NCI-H1417 (cell line): Measurements from ENCODE around the gene VAX1.
A peak's percentile ranks its signal among the peaks of the same experiment; 100 is the strongest.
"Not testable (repeated sequence)": the region's sequence is repeated elsewhere in the genome, so short reads cannot be mapped to it uniquely, and the experiment has no call there.

Experiments
- DNase-seq, 3 experiments: peaks; one replicate each; lab custom pipeline; 2025; lab: John Stamatoyannopoulos, UW

VAX1 gene

GRCh38 chr10:117137911-117138642 lies at the start of gene VAX1:
VAX1 (minus strand) TSS chr10:117138270; CDS start chr10:117138056, 214 bp downstream.
- peak in 2 of 3 experiments; percentile 38 to 58 for DNase-seq

- DNase-seq = peak in 1 of 3 experiments; percentile 1
These were observed 49.0 kb upstream of the VAX1 start for GRCh38 chr10:117186832-117187615.

DNA sequence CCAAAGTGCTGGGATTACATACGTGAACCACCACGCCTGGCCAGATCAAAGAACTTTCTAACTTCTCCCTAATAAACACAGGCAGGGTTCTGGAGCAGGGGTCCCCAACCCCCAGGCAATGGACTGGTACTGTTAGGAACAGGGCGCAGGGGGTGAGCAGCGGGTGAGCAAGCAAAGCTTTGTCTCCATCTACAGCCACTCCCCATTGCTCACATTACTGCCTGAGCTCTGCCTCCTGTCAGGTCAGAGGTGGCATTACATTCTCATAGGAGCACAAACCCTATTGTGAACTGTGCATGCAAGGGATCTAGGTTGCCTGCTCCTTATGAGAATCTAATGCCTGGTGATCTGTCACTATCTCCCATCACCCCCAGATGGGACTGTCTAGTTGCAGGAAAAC lies 47.7 kb upstream of the VAX1 start:
- not testable (repeated sequence) for DNase-seq

- no peak for DNase-seq
These were observed 46.8 kb upstream of the VAX1 start for GRCh38 chr10:117184821-117185220.

- DNase-seq = no peak
These were observed 46.2 kb upstream of the VAX1 start for GRCh38 chr10:117184296-117184695.

DNA sequence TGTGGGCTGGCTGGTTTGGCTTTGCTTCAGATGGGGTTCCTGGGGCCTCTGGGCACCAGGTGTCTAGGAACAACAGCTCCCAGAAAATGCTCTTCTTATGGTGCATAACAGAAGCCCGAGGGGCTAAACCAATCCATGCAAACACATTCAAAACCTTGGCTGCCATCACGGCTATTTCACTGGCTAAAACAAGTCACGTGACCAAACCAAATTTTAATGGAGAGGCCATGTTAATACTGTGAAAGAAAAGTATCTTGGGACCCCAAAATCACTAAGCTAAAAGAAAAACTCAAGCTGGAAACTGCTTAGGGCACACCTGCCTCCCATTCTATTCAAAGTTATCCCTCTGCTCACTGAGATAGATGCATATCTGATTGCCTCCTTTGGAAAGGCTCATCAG lies 40.1 kb upstream of the VAX1 start:
- no peak for DNase-seq

- DNase-seq = peak; percentile 52 to 81 (median 65)
These were observed 37.9 kb upstream of the VAX1 start for GRCh38 chr10:117175901-117176534.

- DNase-seq = peak; percentile 38 to 77 (median 73)
These were observed 37.3 kb upstream of the VAX1 start for GRCh38 chr10:117175215-117175900.

GRCh38 chr10:117174439-117175214 lies 36.6 kb upstream of the VAX1 start:
- peak; percentile 86 to 93 (median 92) for DNase-seq

GRCh38 chr10:117170244-117170643 lies 32.2 kb upstream of the VAX1 start:
- DNase-seq = no peak

DNA sequence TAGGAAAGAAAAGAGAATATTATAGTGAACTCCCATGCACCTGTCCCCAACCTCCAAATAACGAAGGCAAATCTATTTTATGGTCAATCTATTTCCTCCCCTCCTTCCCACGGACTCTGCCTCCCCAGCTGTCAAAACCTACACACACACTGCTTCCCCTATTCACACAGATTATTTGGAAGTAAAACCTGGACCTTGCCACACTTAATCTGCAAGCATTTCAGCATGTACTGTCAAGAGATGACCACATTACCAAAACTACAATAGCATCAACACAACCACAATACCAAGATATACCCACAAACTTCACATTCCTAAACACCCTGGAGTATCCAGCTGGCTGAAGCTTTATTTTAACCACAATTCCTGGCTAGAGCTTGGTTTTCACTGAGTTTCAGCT lies 31.4 kb upstream of the VAX1 start:
- DNase-seq = no peak

GRCh38 chr10:117168729-117169128 lies 30.7 kb upstream of the VAX1 start:
- no peak for DNase-seq

DNA sequence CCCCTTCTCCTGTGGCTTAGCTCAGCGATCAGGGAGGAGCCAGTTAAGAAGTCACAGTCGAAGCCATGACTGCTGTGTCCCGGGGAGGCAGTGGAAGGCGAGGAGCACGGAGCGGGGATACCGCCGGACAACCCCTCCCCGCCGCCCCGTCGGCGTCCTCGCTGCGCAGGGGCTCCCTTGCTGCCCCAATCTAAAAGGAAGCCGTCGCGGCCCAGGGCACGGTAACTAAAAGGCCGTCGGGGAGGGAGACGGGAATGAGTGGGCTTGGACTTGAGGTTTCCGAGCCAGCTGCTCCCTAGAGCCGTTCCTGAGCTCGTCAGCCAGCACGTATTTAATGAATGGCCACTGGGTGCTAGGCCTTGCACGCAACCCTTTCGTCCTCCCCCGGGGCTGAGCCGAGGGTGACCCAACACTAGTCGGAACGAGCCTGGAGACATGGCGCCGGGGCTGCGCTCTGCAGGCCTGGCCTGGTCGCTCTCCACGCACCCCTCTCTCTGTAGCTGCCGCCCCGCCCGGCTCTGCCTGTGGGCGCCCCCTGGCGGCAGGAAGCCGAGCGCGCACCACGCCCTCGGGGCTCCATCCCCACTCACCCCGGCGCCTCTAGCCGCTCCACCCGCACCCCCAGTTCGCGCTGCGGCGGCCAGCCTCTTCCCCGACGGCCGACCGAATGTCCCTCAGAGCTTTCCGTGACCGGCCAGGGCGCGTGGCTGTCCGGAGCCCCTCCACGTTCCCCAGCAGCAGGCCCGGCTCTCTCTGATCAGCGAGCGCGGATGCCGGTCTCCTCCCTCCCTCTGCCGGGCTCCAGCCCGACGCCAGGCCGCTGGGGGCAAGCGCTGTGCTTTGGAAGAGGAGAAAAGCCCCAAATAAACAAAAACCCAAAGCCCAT lies 30.0 kb upstream of the VAX1 start:
- peak in 1 of 3 experiments; percentile 35 for DNase-seq

DNA sequence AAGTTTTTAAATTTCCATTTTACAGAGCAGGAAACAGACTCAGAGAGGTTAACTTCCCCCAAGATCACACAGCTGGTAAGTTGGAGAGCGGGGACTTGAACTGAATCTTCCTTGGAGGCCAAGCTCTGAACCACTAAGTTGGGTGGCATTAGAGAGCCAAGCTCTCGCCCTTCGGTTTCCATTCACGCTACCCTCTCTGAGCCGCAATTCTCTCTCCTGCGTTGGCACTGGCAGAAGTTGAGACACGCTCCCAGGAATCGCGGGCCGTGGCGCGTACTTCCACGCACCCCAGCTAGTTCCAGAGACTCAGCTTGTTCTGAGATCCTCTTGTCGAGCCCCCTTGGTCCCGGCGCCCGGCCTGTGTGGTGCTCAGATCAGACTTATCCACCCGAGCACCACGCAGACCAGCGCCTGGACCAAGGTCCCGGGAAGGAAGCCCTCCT lies 29.3 kb upstream of the VAX1 start:
- no peak for DNase-seq

- no peak for DNase-seq
These were observed 28.6 kb upstream of the VAX1 start for GRCh38 chr10:117166418-117167345.

- no peak for DNase-seq
These were observed 27.7 kb upstream of the VAX1 start for GRCh38 chr10:117165538-117166417.

- peak in 1 of 3 experiments; percentile 4 for DNase-seq
These were observed 26.8 kb upstream of the VAX1 start for GRCh38 chr10:117164592-117165537.
